SK-MEL-5 (cell line): ENCODE data around the gene AURKAIP1. TPM values are rescaled to one million over a fixed set of nuclear protein-coding genes. Genes with fewer than 3 reads are reported as not detected.
"Not testable (repeated sequence)": the region's sequence is repeated elsewhere in the genome, so short reads cannot be mapped to it uniquely, and the experiment has no call there.

ENCODE experiments used
- DNase-seq: peaks from one replicate; pipeline ENCODE4 v3.0.0-alpha.2; 2016; ENCODE audit warnings: low read depth, low spot score
- in situ Hi-C: cut with HindIII; loops from 2 replicates; pipeline ENCODE4 v1.10.0; 2016; ENCODE audit warnings: low sequenced_read_pairs, high pct_unique_total_duplicates, low pct_unique_long_range_greater_than_20kb
- polyA plus RNA-seq, 2 experiments: library from polyadenylated mRNA; depleted of rRNA; stranded (reverse); fragments of >200 nt; gene quantifications; 2 replicates each; pipeline ENCODE4 v1.2.3, GENCODE V29; 2015
- total RNA-seq: library from RNA; depleted of rRNA; stranded (reverse); fragments of >200 nt; shearing (Covaris generic); gene quantifications from 2 replicates; pipeline ENCODE4 v1.2.3, GENCODE V29; 2014; rRNA removed

AURKAIP1 gene
- total RNA-seq = 136 and 146 TPM in 2 replicates
- polyA plus RNA-seq (2015; cell fraction: cytosol; rRNA removed) = 186 and 254 TPM in 2 replicates
- 86.1 and 112 TPM in 2 replicates for polyA plus RNA-seq (2015; cell fraction: nucleus; rRNA removed)

GRCh38 chr1:1374929-1375662, at the start of gene AURKAIP1:
Gene AURKAIP1, minus strand, starts transcription at chr1:1375207. Its CDS starts 451 bp downstream, at chr1:1374756.
- peak; percentile 99 for DNase-seq
- in situ Hi-C loops = no loop called here

- DNase-seq = no peak
- in situ Hi-C loops = no loop called here
These were observed 49.7 kb upstream of the AURKAIP1 start for GRCh38 chr1:1424707-1425106.

- in situ Hi-C loops = no loop called here
- DNase-seq = no peak
These were observed 48.2 kb upstream of the AURKAIP1 start for GRCh38 chr1:1423245-1423597.

- in situ Hi-C loops = no loop called here
- peak; percentile 56 for DNase-seq
These were observed 47.6 kb upstream of the AURKAIP1 start for GRCh38 chr1:1422465-1423244.

- DNase-seq = no peak
- in situ Hi-C loops = no loop called here
These were observed 47.0 kb upstream of the AURKAIP1 start for GRCh38 chr1:1421907-1422464.

GRCh38 chr1:1421147-1421906, 46.3 kb upstream of the AURKAIP1 start, which contains the start of gene ANKRD65:
Gene ANKRD65, minus strand, starts transcription at chr1:1421276. Its CDS starts 271 bp downstream, at chr1:1421005.
- in situ Hi-C loops = no loop called here
- no peak for DNase-seq

GRCh38 chr1:1420654-1421141, 45.7 kb upstream of the AURKAIP1 start:
- in situ Hi-C loops = no loop called here
- no peak for DNase-seq

GRCh38 chr1:1419813-1420653, 45.0 kb upstream of the AURKAIP1 start:
- in situ Hi-C loops = no loop called here
- DNase-seq = no peak

- in situ Hi-C loops = no loop called here
- no peak for DNase-seq
These were observed 44.4 kb upstream of the AURKAIP1 start for GRCh38 chr1:1419363-1419812.

GRCh38 chr1:1418464-1419362, 43.7 kb upstream of the AURKAIP1 start:
- in situ Hi-C loops = no loop called here

GRCh38 chr1:1417825-1418463, 42.9 kb upstream of the AURKAIP1 start:
- in situ Hi-C loops = not testable (repeated sequence)

More at GRCh38 chr1:1418464-1419362, 43.7 kb upstream of the AURKAIP1 start:
- no peak for DNase-seq

GRCh38 chr1:1417396-1417795, 42.4 kb upstream of the AURKAIP1 start:
- in situ Hi-C loops, DNase-seq: not testable (repeated sequence)

More at GRCh38 chr1:1417825-1418463, 42.9 kb upstream of the AURKAIP1 start:
- not testable (repeated sequence) for DNase-seq

- no peak for DNase-seq
- in situ Hi-C loops = no loop called here
These were observed 40.7 kb upstream of the AURKAIP1 start for GRCh38 chr1:1415751-1416150.

- DNase-seq, in situ Hi-C loops: not testable (repeated sequence)
These were observed 37.4 kb upstream of the AURKAIP1 start for GRCh38 chr1:1412311-1412902.

GRCh38 chr1:1411626-1412025, 36.6 kb upstream of the AURKAIP1 start:
- in situ Hi-C loops = no loop called here

More at GRCh38 chr1:1411626-1412025, 36.6 kb upstream of the AURKAIP1 start:
- DNase-seq = no peak
